Sigmoid colon (tissue), 7 donors: ENCODE results near the gene PPIL6. TPM values are rescaled to one million over a fixed set of nuclear protein-coding genes. Genes with fewer than 3 reads are reported as not detected.
A peak's percentile ranks its signal among the peaks of the same experiment; 100 is the strongest.

Experiments
- DNase-seq: peaks from one replicate; pipeline ENCODE4 v3.0.0-alpha.2; 2019
- H3K27ac ChIP-seq, 4 donors: fragments of 200-600 bp; sonication (generic); one replicate each; pipeline ENCODE4 v1.5.1; 2016 to 2019; ENCODE audit warnings: mild to moderate bottlenecking in 1 of 4
- H3K27me3 ChIP-seq, 3 donors: fragments of 200-600 bp; sonication (generic); one replicate each; pipeline ENCODE4 v1.5.1; 2019; ENCODE audit warnings: mild to moderate bottlenecking in 1 of 3
- H3K36me3 ChIP-seq, 4 donors: fragments of 200-600 bp; sonication (generic); one replicate each; pipeline ENCODE4 v1.5.1; 2016 to 2019
- H3K4me1 ChIP-seq, 4 donors: fragments of 200-600 bp; sonication (generic); one replicate each; pipeline ENCODE4 v1.5.1; 2017 to 2019
- H3K4me3 ChIP-seq, 4 donors: fragments of 200-600 bp; sonication (generic); one replicate each; pipeline ENCODE4 v1.5.1; 2017 to 2019; ENCODE audit warnings: mild to moderate bottlenecking in 2 of 4, moderate library complexity in 1 of 4
- H3K9me3 ChIP-seq, 4 donors: fragments of 200-600 bp in 3 of 4; sonication (generic) in 3 of 4; one replicate each; pipeline versions ENCODE4 v1.5.1 to v1.6.1; 2013 to 2019
- CTCF ChIP-seq, 4 experiments: fragments of 450-650 bp in 3 of 4; fragments of 200-600 bp in 1 of 4; IDR thresholded peaks; one replicate each; pipeline ENCODE4 v1.5.1; 2016 to 2019; ENCODE audit warnings: antibody characterized with exemption in 4 of 4, mild to moderate bottlenecking in 3 of 4, moderate library complexity in 2 of 4
- EP300 ChIP-seq, 4 donors: sonication (generic); formaldehyde crosslinking; IDR thresholded peaks; one replicate each; pipeline ENCODE4 v1.6.1; 2017; ENCODE audit warnings: antibody characterized with exemption in 4 of 4
- POLR2A ChIP-seq, 2 donors: fragments of 450-650 bp; IDR thresholded peaks; one replicate each; pipeline ENCODE4 v1.6.1; 2016; ENCODE audit warnings: antibody characterized with exemption in 2 of 2, mild to moderate bottlenecking in 2 of 2, moderate library complexity in 2 of 2
- POLR2AphosphoS5 ChIP-seq, 4 donors: sonication (generic); formaldehyde crosslinking; IDR thresholded peaks; one replicate each; pipeline ENCODE4 v1.6.1; 2017; ENCODE audit warnings: antibody characterized with exemption in 4 of 4
- WGBS, 2 donors: extraction: QIAGEN DNeasy Blood & Tissue Kit; methylation state at CpG; one replicate each; pipeline ENCODE4 v1.1.7; 2013; 5-methylcytosine and 5-hydroxymethylcytosine counted together
- intact Hi-C: fragments of 100-400 bp; cut with DNase I; formaldehyde crosslinking; loops from one replicate; pipeline ENCODE4 v1.15.1; 2023
- polyA plus RNA-seq, 3 donors: library from polyadenylated mRNA; stranded (reverse); fragments of 200-250 nt; gene quantifications; one replicate each; pipeline ENCODE4 v1.2.3, GENCODE V29; 2013
- total RNA-seq, 4 donors: library from RNA; depleted of rRNA; stranded (reverse); fragments of >200 nt; gene quantifications; one replicate each; pipeline ENCODE4 v1.1.0, GENCODE V29; 2016
- donor health status: healthy with polysubstance abuse.
- donor health status: Bipolar disorder and iron deficiency.
- donor health status: healthy.

Gene PPIL6
- total and polyA plus RNA-seq, 7 donors, result 0.44 to 10.2 (median 1.4) TPM

DNA sequence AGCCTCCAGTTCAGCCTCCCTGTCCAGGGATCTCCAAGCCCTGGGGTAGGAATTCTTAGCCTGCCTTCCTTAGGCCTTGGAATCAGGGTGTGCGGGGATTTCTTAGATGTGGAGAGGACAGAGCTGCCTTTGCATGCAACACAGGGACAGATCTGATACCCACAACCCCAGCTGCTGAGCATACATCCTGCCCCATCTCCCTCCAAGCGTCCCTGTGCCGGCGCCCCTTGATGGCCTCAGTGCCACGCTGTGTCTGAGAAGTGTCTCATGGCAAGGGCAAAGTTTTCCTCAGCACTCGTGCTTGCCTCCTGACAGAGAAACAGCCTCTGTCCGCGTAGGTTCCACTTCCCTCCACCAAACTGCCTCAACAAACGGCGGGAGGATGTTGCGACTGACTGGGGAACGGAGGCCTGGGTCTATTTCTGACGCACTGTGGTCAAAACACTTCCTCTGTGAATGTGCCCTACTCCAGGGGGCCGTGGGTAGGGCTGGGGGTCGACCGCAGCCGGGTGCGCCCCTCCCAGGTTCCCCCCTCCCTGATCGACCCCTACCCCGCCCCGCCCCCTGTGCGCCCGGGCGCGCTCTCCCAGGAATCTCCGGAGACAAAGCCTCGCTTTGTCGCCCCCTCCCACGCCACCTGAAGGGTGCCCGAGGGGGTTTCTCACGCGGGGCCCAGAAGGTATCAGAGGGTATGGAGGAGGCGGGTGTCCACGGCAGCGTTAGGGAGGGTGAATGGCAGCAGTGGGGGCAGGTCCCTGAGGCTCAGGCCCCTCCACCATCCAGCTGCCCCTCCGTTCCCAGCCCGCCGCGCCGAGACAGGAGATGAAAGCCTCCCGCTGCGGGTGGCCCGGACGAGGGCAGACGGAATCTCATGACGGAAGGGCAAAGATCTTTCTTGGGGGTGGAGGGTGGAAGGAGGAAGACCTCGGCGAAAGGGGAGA lies 14.3 kb upstream of the PPIL6 start:
- intact Hi-C loops, result loop anchor here (2.0 kb wide), 1 partner anchor 14 kb away; the partner anchor contains the start of genes PPIL6 and SMPD2
- 2 to 3% methylated on average over 48 of the region's 48 CpGs for whole genome bisulfite sequencing, 2 donors
- Histone ChIP-seq H3K27ac (peak overlapping the region; percentile 50 to 77 (median 71)), H3K9me3 (no peaks in the 10 kb centered on the region), H3K36me3 (no peaks in the 10 kb centered on the region), H3K4me3 (peak overlapping the region; percentile 50 to 76 (median 70)), H3K4me1 (peaks cover 0 to 32% (median 22%) of the 10 kb centered on the region in 4 donors), H3K27me3 (no peaks in the 10 kb centered on the region)
- DNase-seq, result peak; percentile 77
- no peak for TF ChIP-seq CTCF (IDR thresholded peaks at IDR 0.05)
- TF ChIP-seq POLR2A (IDR thresholded peaks at IDR 0.05), result no peak
- TF ChIP-seq POLR2AphosphoS5 (IDR thresholded peaks at IDR 0.05), result no peak
- TF ChIP-seq EP300 (IDR thresholded peaks at IDR 0.05), result no peak

GRCh38 chr6:109453594-109454495 lies 13.4 kb upstream of the PPIL6 start:
- Histone ChIP-seq H3K4me3 (peak overlapping the region in 3 of 4 donors; percentile 65 to 76 (median 76)), H3K9me3 (no peaks in the 10 kb centered on the region), H3K27me3 (no peaks in the 10 kb centered on the region), H3K36me3 (no peaks in the 10 kb centered on the region), H3K4me1 (peaks cover 0 to 32% (median 22%) of the 10 kb centered on the region in 4 donors), H3K27ac (peak overlapping the region in 3 of 4 donors; percentile 68 to 77 (median 74))
- 85 to 95% methylated on average over 27 of the region's 27 CpGs for WGBS, 2 donors
- DNase-seq, result peak; percentile 66
- TF ChIP-seq POLR2A (IDR thresholded peaks at IDR 0.05) (no peak), CTCF (IDR thresholded peaks at IDR 0.05) (no peak), POLR2AphosphoS5 (IDR thresholded peaks at IDR 0.05) (no peak), EP300 (IDR thresholded peaks at IDR 0.05) (no peak)
- intact Hi-C loops, result loop anchor here (2.0 kb wide), 1 partner anchor 13 kb away; the partner anchor contains the start of genes PPIL6 and SMPD2

DNA sequence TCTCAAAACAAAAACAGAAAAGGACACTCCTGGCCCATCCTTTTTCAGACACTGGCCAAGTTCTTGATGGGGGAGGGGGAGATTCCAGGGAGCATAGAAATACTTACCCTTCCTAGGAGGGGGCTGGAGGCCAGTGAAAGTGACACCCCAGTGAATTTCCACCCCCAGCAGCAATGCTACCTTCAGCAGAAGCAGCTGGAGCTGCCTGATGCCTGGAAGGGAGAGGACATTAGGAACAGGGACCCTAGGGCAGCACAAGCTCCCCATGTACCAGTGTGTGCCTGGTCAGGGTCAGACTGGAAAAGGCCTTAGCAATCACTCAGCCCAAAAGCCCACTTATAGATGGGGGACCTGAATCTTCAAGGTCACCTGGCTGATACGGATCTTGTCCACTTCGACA lies 12.7 kb upstream of the PPIL6 start:
- TF ChIP-seq POLR2A (IDR thresholded peaks at IDR 0.05) (no peak), EP300 (IDR thresholded peaks at IDR 0.05) (no peak), POLR2AphosphoS5 (IDR thresholded peaks at IDR 0.05) (no peak), CTCF (IDR thresholded peaks at IDR 0.05) (no peak)
- Histone ChIP-seq H3K9me3 (no peaks in the 10 kb centered on the region), H3K36me3 (no peaks in the 10 kb centered on the region), H3K4me3 (no peak overlapping the region), H3K27me3 (no peaks in the 10 kb centered on the region), H3K4me1 (peaks cover 0 to 32% (median 22%) of the 10 kb centered on the region in 4 donors), H3K27ac (no peak overlapping the region)
- intact Hi-C loops, result no loop called here
- no peak for DNase-seq
- WGBS, 2 donors, result 95% methylated on average over 2 of the region's 2 CpGs

DNA sequence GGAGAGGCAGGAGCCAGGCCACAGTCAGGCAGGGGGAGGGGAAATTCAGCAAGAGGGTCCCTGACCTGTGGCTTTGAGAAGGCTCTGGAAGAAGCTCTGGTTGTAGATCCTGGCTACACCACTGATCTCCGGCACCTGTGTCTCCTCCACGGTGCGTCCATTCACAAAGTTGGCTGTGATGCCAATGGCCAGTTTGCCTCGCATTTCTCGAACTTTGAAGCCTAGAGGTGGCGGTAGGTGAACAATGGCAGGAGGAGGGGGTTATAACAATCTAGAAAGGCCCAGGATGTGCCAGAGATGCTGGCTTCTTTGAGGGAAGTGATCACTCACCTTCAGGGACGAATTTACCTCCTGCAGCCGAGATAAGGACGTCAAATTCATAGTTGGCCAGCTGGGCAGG lies 11.8 kb upstream of the PPIL6 start:
- TF ChIP-seq CTCF (IDR thresholded peaks at IDR 0.05) (no peak), POLR2A (IDR thresholded peaks at IDR 0.05) (no peak), POLR2AphosphoS5 (IDR thresholded peaks at IDR 0.05) (no peak), EP300 (IDR thresholded peaks at IDR 0.05) (no peak)
- H3K36me3 ChIP-seq, result peaks cover 0 to under 1% (median 0%) of the 10 kb centered on the region in 4 donors
- no peak overlapping the region for H3K4me3 ChIP-seq
- WGBS, 2 donors, result 89 to 92% methylated on average over 9 of the region's 9 CpGs
- no peaks in the 10 kb centered on the region for H3K9me3 ChIP-seq
- peaks cover 0 to 32% (median 22%) of the 10 kb centered on the region in 4 donors for H3K4me1 ChIP-seq
- no peak for DNase-seq
- intact Hi-C loops, result no loop called here
- no peak overlapping the region for H3K27ac ChIP-seq
- H3K27me3 ChIP-seq, result no peaks in the 10 kb centered on the region
